ENCODE data around the gene ELFN1. TPM values are rescaled to one million over a fixed set of nuclear protein-coding genes. Genes with fewer than 3 reads are reported as not detected.

Gene ELFN1
- total and polyA plus RNA-seq, 9 of the 15 experiments (the other 6 are each of a cell fraction or from before 2014, with no cell fraction given), result 0.04 to 0.64 (median 0.18) TPM; not detected in 2

GRCh38 chr7:1640376-1641172 lies 29.5 kb upstream of the ELFN1 start (continued):
- TF ChIP-seq CEBPZ (IDR thresholded peaks at IDR 0.05; ENCODE audit: borderline replicate concordance, low read depth, low read length) (no peak), SMARCC2 (IDR thresholded peaks at IDR 0.05; ENCODE audit: low read depth) (peak; percentile 56; the same call in 1 of the 2 replicates), E2F6 (IDR thresholded peaks at IDR 0.05; ENCODE audit: borderline replicate concordance in 1 of 2, extremely low read depth in 1 of 2, insufficient read depth in 1 of 2, insufficient read length in 1 of 2, low read depth in 1 of 2, low read length in 1 of 2, poor library complexity in 1 of 2, severe bottlenecking in 1 of 2) (peak in 1 of 2 experiments; percentile 30), ZNF707 (CRISPR knock-in tag; conservative IDR thresholded peaks at IDR 0.05) (no peak), CTCF (IDR thresholded peaks at IDR 0.05 in 2 of 3, conservative IDR thresholded peaks at IDR 0.05 in 1 of 3; ENCODE audit: insufficient read depth in 2 of 3, low read depth in 1 of 3, low read length in 3 of 3) (peak; percentile 71 to 87 (median 71)), L3MBTL2 (IDR thresholded peaks at IDR 0.05) (0 out of 2 replicates have a peak, but pooled peaks have one; percentile 19), SMARCA4 (IDR thresholded peaks at IDR 0.05) (peak; percentile 31; the same call in 1 of the 2 replicates), CREM (IDR thresholded peaks at IDR 0.05; ENCODE audit: low read depth) (peak; percentile 36; the same call in 1 of the 2 replicates), REST (IDR thresholded peaks at IDR 0.05; ENCODE audit: borderline replicate concordance) (0 out of 2 replicates have a peak, but pooled peaks have one; percentile 37), REST (CRISPR knock-in tag; IDR thresholded peaks at IDR 0.05; ENCODE audit: low read depth) (no peak), STAG1 (CRISPR knock-in tag; IDR thresholded peaks at IDR 0.05; ENCODE audit: borderline replicate concordance) (peak; percentile 53; the same call in 1 of the 2 replicates)
